GM18519 (cell line): Measurements from ENCODE around the gene DAB2IP.
"Not testable (repeated sequence)": the region's sequence is repeated elsewhere in the genome, so short reads cannot be mapped to it uniquely, and the experiment has no call there.

Source experiments
- ATAC-seq: cut with Tn5 transposase; IDR thresholded peaks from one replicate; pipeline ENCODE4 v1.9.1; 2021; ENCODE audit warnings: mild to moderate bottlenecking, moderate library complexity; ENCODE audit not compliant: unreplicated experiment, low FRiP score

The DAB2IP gene

DNA sequence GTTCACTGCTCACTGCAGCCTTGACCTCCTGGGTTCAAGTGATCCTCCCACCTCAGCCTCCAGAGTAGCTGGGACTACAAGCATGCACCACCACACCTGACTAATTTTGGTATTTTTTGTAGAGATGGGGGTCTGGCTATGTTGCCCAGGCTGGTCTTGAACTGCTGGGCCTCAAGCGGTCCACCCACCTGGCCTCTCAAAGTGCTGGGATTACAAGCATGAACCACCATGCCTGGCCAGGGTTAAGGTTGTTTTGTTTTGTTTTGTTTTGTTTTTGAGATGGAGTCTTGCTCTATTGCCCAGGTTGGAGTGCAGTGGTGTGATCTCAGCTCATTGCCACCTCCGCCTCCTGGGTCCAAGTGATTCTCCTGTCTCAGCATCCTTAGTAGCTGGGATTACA, 28.0 kb upstream of the DAB2IP start:
- not testable (repeated sequence) for ATAC-seq

- no peak for ATAC-seq
Observed at GRCh38 chr9:121625590-121625989, 25.8 kb upstream of the DAB2IP start.

GRCh38 chr9:121626012-121626411, 25.4 kb upstream of the DAB2IP start:
- ATAC-seq, result no peak

DNA sequence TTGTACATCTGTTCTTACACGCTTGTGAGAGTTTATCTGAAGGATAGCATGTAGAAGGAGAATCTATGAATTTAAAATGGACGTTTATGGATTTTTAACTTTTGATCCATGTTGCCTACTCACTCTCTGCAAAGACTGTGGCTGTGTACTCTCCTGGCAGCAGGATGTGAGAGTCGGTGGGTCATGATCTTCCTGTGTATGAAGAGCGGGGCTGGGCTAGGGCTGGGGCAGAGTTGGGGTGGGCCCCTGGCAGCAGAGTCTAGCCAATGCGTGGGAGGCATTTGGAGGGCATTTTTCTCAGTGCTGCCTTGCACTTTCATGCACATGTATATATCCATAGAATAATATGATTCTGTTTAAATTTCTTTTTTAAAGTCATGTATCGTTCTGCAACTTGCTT, 24.0 kb upstream of the DAB2IP start:
- ATAC-seq, result no peak

DNA sequence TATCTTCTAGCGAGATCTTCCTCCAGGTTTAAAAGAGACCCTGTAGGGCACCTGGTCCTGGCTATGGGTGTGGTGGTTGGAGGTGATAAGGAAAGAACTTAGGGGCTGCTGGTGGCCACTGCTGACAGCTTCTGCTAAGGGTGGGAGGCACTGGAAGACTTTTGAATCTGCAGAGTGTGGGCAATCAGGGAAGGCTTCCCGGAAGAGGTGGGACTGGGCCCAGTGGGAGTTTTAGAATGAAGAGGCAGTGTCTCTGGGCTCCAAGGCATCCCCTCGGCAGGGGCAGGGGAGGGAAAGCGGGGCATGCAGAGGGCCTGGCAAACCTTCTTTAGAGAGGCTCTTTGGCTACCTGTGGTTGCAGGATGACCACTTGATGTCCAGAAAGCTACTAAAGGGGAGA, 23.0 kb upstream of the DAB2IP start:
- ATAC-seq, result no peak

DNA sequence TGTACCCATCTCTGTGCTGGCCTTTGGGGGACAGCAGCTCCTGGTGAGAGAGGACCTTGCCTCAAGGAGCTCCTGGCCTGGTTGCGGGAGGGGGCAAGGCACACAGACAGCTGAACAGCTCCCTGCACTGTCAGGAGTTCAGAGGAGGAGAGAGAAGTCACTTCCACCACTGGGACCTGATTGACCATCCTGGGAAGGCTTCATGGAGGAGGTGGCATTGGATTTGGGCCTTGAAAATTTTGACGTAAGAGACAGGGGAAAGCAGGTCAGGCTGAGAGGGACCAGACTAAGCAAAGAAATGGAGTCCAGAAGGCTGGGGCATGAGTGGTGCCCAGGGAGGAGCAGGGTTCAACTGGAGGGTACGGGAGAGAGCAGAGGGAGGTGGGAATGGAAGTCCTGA, 20.3 kb upstream of the DAB2IP start:
- no peak for ATAC-seq

- no peak for ATAC-seq
Observed at GRCh38 chr9:121631978-121632418, 19.4 kb upstream of the DAB2IP start.

GRCh38 chr9:121633119-121633714, 18.2 kb upstream of the DAB2IP start:
- no peak for ATAC-seq

- ATAC-seq, result no peak
Observed at GRCh38 chr9:121633736-121634135, 17.7 kb upstream of the DAB2IP start.

DNA sequence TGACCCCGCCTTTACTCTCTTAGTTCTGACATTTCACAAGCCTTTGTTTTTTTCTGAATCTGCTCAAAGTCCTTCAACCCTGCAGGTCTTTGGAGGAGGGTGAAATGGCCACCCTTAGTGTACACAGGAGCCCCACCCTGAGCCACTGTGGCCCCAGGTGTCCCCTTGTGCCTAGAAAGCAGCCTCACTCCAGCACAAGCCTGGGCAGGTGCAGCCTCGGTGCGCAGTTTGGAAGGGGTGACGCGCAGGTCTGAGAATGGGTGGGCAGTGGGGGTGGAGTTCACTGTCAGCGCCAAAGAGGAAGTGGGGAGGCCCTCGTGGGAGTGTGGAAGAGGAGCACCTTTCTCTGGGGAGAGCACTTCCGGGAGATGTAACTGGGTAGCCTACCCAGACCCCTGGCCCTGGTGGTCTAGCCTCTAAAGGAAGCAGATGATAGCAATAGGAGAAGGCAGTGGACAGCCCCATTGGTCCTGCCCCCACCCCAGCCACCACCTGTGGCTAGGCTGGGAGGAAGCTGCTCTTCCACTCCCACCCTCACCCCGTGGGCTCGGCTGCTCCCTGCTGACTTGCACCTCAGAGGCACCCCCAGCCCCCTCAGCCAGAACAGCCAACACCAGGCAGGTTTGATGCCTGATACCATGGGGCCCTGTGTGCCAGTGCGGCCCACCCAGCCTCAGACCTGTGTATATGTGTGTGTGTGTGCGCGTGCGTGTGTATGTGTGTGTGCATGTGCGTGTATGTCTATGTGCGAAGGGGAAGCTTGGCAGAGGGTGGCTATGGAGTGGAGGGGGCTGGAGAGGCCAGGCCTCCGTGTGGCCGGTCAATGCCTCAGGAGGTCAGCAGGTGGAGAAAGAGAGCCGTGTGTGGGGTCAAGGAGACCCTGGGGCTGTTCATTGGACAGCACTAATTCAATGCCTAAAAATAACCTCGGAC, 16.8 kb upstream of the DAB2IP start:
- no peak for ATAC-seq

GRCh38 chr9:121635300-121635876, 16.0 kb upstream of the DAB2IP start:
- no peak for ATAC-seq

DNA sequence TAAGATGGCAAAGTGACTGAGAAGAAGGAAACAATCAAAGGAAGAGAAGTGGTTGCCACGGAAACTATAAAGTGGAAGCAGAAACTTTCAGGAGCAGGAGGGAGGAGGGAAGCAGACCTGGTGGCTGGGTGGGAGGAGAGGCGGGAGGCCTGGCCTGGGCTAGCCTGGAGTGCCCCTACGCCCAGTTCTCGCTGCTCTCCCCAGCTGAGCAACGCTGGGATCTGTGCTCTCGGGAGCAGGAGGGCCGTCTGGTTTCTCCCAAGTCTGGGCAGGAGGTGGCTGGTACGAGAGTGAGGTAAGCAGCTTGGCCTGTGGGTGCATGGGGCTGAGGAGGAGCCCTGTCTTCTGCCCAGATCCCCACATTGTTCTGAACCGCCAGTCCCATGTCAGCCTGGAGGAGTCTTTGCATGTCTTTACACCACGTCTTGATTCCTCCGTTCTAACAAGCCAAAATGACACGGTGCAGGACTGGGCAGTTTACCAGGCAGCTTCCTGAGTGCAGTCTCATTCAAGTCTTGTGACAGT, 15.0 kb upstream of the DAB2IP start:
- ATAC-seq, result no peak

DNA sequence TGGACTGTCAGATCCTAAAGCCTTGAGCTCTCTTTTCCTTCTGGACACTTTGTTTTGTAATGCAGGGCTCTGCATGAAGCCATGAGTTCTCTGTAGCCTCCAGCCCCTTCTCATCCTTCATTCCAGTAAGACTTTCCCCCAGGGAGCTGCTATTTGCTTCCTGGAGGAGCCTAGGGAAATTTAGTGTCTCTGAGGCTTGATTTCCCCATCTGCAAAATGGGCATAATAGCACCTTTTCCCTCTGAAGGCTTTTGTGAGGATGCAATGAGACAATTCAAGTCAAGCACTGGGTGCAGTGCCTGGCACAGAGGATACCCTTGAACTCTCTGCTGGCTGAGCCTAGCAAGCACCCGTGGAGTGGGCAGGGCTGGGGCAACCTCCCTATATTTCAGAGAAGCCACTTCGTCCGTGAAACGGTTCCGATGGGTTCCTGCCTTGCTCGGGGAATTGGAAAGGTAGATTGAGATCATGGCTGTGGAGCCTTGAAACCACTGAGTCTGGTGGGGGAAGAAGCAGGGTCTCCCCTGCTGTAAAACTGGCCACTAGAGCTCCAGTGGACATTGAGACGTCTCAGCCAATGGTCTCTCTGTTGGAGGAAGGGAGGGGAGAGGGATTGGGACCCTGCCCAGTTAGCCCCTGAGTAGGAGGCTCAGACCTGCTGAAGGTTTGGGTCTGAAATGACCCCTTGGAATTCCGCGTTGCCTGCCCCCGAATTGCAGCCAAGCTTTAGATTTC, 14.3 kb upstream of the DAB2IP start:
- no peak for ATAC-seq

GRCh38 chr9:121637713-121638220, 13.7 kb upstream of the DAB2IP start:
- ATAC-seq, result no peak

- ATAC-seq, result no peak
Observed at GRCh38 chr9:121638399-121638798, 13.0 kb upstream of the DAB2IP start.

GRCh38 chr9:121638901-121639592, 12.4 kb upstream of the DAB2IP start:
- no peak for ATAC-seq

- no peak for ATAC-seq
Observed at GRCh38 chr9:121639619-121640018, 11.8 kb upstream of the DAB2IP start.

DNA sequence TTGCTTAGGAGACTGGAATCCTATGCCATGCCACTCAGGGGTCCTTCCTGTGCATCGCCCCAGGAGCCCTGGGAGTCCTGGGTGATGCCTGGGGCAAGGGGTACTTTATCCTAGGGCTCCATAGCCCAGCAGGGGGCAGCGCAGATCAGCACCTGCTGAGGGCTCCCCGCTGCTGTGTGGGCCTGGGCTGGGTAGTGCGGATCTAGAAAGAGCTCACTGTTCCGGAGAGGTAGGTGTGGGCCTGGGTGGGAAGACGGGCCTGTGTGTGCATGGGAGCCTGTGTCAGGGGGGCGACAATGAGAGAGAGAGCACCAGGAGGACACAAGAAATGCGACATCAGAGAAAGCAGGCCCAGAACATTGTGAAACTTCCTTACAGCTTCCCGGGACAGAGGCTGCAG, 11.4 kb upstream of the DAB2IP start:
- no peak for ATAC-seq

GRCh38 chr9:121640491-121641223, 10.8 kb upstream of the DAB2IP start:
- no peak for ATAC-seq
